ENCODE data around the gene RABGAP1L. TPM values are rescaled to one million over a fixed set of nuclear protein-coding genes. Genes with fewer than 3 reads are reported as not detected.

RABGAP1L gene
- total and polyA plus RNA-seq, 2 of the 4 experiments (the other 2 are of a cell fraction) = 7.9 to 26.7 TPM

DNA sequence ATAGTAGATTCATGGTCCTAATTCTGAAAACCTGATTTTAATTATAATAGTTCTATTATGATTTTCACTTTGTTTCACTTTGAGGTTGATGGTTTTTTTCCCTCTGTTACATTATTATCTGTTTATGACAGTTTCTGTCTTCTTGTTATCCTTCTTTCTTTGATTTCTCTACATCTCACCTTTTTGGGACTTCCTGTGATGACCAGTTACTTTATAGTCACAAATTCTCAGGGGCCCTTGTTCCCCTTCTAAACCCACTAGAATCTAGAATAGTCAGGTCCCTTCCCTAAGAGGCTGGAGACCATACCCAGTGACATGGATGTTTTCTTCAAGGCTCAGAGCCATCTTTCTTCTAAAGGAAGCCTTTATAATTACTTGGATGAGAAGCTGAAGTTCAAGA, 526.9 kb downstream of the RABGAP1L start:
- H4K91ac ChIP-seq (ENCODE audit: insufficient read depth, low read depth, low read length) = no peak overlapping the region
- H3K18ac ChIP-seq (ENCODE audit: low read depth, low read length) = no peak overlapping the region
- no peak overlapping the region for H3K23ac ChIP-seq (ENCODE audit: low read depth, low read length)
- no peak overlapping the region for H2BK5ac ChIP-seq (ENCODE audit: low read depth, low read length, poor library complexity, severe bottlenecking)
- no peak overlapping the region for H3K4me3 ChIP-seq (ENCODE audit: insufficient read depth, low read depth, low read length)
- in situ Hi-C loops (cut with MboI; ENCODE audit: low sequenced_read_pairs) = no loop called here
- no peaks in the 10 kb centered on the region for H3K27me3 ChIP-seq (ENCODE audit: control insufficient read depth, insufficient read depth, low read length)
- H4K20me1 ChIP-seq (ENCODE audit: insufficient read depth, low read length) = no peaks in the 10 kb centered on the region
- no peaks in the 10 kb centered on the region for H3K9me1 ChIP-seq (ENCODE audit: insufficient read depth, low read length)
- no peak overlapping the region for H2BK20ac ChIP-seq (ENCODE audit: low read depth, low read length)
- no peak overlapping the region for H3K27ac ChIP-seq (ENCODE audit: insufficient read depth, low read length)
- H2AFZ ChIP-seq (replicated peaks; ENCODE audit: low read length, poor library complexity) = no peak overlapping the region
- H2AK5ac ChIP-seq (ENCODE audit: low read depth, low read length) = no peak overlapping the region
- H3K36me3 ChIP-seq (ENCODE audit: control insufficient read depth, insufficient read depth, low read length) = no peaks in the 10 kb centered on the region
- no peak overlapping the region for H3K4me2 ChIP-seq (ENCODE audit: low read depth, low read length)
- no peak for DNase-seq
- TF ChIP-seq POLR2A (IDR thresholded peaks at IDR 0.05; ENCODE audit: low read depth, low read length) = no peak
- TF ChIP-seq CEBPB (IDR thresholded peaks at IDR 0.05; ENCODE audit: low read depth, low read length) = no peak
- no peak for TF ChIP-seq BHLHE40 (IDR thresholded peaks at IDR 0.05; ENCODE audit: low read depth, low read length)
- no peak for TF ChIP-seq MAFK (IDR thresholded peaks at IDR 0.05; ENCODE audit: low read depth, low read length)
- dilution Hi-C loops (cut with HindIII; ENCODE audit: low sequenced_read_pairs, unreplicated experiment) = no loop called here
- intact Hi-C loops (cut with micrococcal nuclease) = no loop called here
- ATAC-seq (ENCODE audit: low read depth) = no peak
- no peaks in the 10 kb centered on the region for H3K79me1 ChIP-seq (ENCODE audit: low read depth in 1 of 2, low read length in 2 of 2)
- no peak overlapping the region for H2BK15ac ChIP-seq (ENCODE audit: low read depth, low read length)
- no peak overlapping the region for H3K4ac ChIP-seq (ENCODE audit: low read depth, low read length)
- H4K5ac ChIP-seq (ENCODE audit: low read depth, low read length) = no peak overlapping the region
- no peak overlapping the region for H2BK120ac ChIP-seq (ENCODE audit: low read depth, low read length)
- no peaks in the 10 kb centered on the region for H3K9me3 ChIP-seq (ENCODE audit: control insufficient read depth, insufficient read depth, low read length)
- no peaks in the 10 kb centered on the region for H3K4me1 ChIP-seq (ENCODE audit: control insufficient read depth, insufficient read depth, low read length)
- no peak overlapping the region for H3K14ac ChIP-seq (replicated peaks; ENCODE audit: low read depth, low read length)
- no peak overlapping the region for H3K9ac ChIP-seq (ENCODE audit: low read depth, low read length)
- H3K56ac ChIP-seq (ENCODE audit: extremely low read depth, insufficient read depth, low read length) = no peak overlapping the region
- no peak overlapping the region for H2AK9ac ChIP-seq (replicated peaks; ENCODE audit: low read depth, low read length, poor library complexity)
- no TSS peak for BruUV-seq (replicated peaks)
- ChIA-PET CTCF (interaction anchor here (0.7 kb wide), 1 partner anchor 424 kb away, joined by 3 read pairs; no protein-coding TSS in a partner anchor), POLR2A (ENCODE audit: unreplicated experiment) (no interaction called here)
- no peak overlapping the region for H4K8ac ChIP-seq (ENCODE audit: low read depth in 2 of 2, low read length in 2 of 2)
